Stomach smooth muscle (tissue), 2 donors: ENCODE data around the gene MPPED2.

Source experiments
- H3K27ac ChIP-seq: one replicate; pipeline ENCODE4 v1.7.0; 2013; ENCODE audit warnings: mild to moderate bottlenecking, low read length, inconsistent platforms
- H3K27me3 ChIP-seq, 2 donors: one replicate each; pipeline ENCODE4 v1.7.0; 2013; ENCODE audit warnings: low read length in 2 of 2; ENCODE audit not compliant: insufficient read depth in 2 of 2, control insufficient read depth in 1 of 2
- H3K36me3 ChIP-seq, 2 donors: one replicate each; pipeline ENCODE4 v1.7.0; 2013; ENCODE audit warnings: low read length in 2 of 2; ENCODE audit not compliant: control insufficient read depth in 2 of 2, insufficient read depth in 2 of 2
- H3K4me1 ChIP-seq: one replicate; pipeline ENCODE4 v1.7.0; 2013; ENCODE audit warnings: low read length; ENCODE audit not compliant: control insufficient read depth, insufficient read depth
- H3K4me3 ChIP-seq, 2 donors: one replicate each; pipeline ENCODE4 v1.7.0; 2013; ENCODE audit warnings: low read length in 2 of 2
- H3K9ac ChIP-seq, 2 donors: one replicate each; pipeline ENCODE4 v1.7.0; 2013; ENCODE audit warnings: low read length in 2 of 2, mild to moderate bottlenecking in 1 of 2
- H3K9me3 ChIP-seq, 2 donors: one replicate each; pipeline ENCODE4 v1.7.0; 2013; ENCODE audit warnings: low read length in 2 of 2; ENCODE audit not compliant: control insufficient read depth in 2 of 2
- donor health status: healthy.
- donor health status: Pancreatic carcinoma.

MPPED2 gene

GRCh38 chr11:30422447-30423278 lies 163.5 kb downstream of the MPPED2 start:
- Histone ChIP-seq H3K4me3 (no peak overlapping the region), H3K4me1 (peaks cover 8% of the 10 kb centered on the region), H3K27me3 (no peaks in the 10 kb centered on the region), H3K27ac (no peak overlapping the region), H3K9me3 (no peaks in the 10 kb centered on the region), H3K9ac (no peak overlapping the region), H3K36me3 (no peaks in the 10 kb centered on the region)

DNA sequence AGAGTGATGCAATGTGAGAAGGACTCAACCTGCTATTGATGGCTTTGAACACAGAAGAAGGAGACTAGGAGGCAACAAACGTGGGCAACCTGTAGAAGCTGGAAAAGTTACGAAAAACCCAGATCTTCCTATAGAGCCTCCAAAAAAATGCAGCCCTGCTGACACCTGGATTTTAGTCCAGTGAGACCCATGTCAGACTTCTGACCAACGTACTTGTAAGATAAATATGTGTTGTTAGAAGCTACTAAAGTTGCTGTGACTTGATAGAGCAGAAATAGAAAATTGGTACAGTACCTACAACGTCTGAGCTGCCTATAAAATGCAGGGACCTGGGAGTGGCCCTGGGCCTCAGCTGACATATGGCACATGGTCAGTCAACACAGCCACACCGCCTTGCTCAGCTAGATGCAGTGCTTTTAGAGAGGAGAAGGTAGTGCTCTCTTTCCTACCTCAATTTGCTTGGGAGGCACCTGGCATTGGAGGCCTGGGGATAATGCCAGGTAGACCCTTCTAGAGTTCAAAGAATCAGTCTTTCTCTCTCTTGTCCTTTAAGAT lies 165.8 kb downstream of the MPPED2 start:
- peaks cover 8% of the 10 kb centered on the region for H3K4me1 ChIP-seq
- H3K27me3 ChIP-seq, result no peaks in the 10 kb centered on the region
- no peak overlapping the region for H3K9ac ChIP-seq
- H3K27ac ChIP-seq, result no peak overlapping the region
- no peaks in the 10 kb centered on the region for H3K9me3 ChIP-seq
- no peaks in the 10 kb centered on the region for H3K36me3 ChIP-seq
- H3K4me3 ChIP-seq, result no peak overlapping the region

- H3K27ac ChIP-seq, result no peak overlapping the region
- no peaks in the 10 kb centered on the region for H3K9me3 ChIP-seq
- H3K9ac ChIP-seq, result no peak overlapping the region
- no peaks in the 10 kb centered on the region for H3K4me1 ChIP-seq
- no peaks in the 10 kb centered on the region for H3K36me3 ChIP-seq
- H3K27me3 ChIP-seq, result no peaks in the 10 kb centered on the region
- no peak overlapping the region for H3K4me3 ChIP-seq
Observed at GRCh38 chr11:30414806-30415205, 171.3 kb downstream of the MPPED2 start.

GRCh38 chr11:30414244-30414643 lies 171.9 kb downstream of the MPPED2 start:
- no peak overlapping the region for H3K9ac ChIP-seq
- H3K27ac ChIP-seq, result no peak overlapping the region
- H3K4me1 ChIP-seq, result no peaks in the 10 kb centered on the region
- H3K9me3 ChIP-seq, result no peaks in the 10 kb centered on the region
- H3K27me3 ChIP-seq, result no peaks in the 10 kb centered on the region
- H3K4me3 ChIP-seq, result no peak overlapping the region
- no peaks in the 10 kb centered on the region for H3K36me3 ChIP-seq

- no peaks in the 10 kb centered on the region for H3K4me1 ChIP-seq
- no peaks in the 10 kb centered on the region for H3K9me3 ChIP-seq
- no peaks in the 10 kb centered on the region for H3K36me3 ChIP-seq
- no peak overlapping the region for H3K4me3 ChIP-seq
- H3K27ac ChIP-seq, result no peak overlapping the region
- H3K9ac ChIP-seq, result no peak overlapping the region
- H3K27me3 ChIP-seq, result no peaks in the 10 kb centered on the region
Observed at GRCh38 chr11:30412509-30412908, 173.6 kb downstream of the MPPED2 start.

GRCh38 chr11:30411383-30411782 lies 174.8 kb downstream of the MPPED2 start:
- no peak overlapping the region for H3K4me3 ChIP-seq
- H3K27me3 ChIP-seq, result no peaks in the 10 kb centered on the region

GRCh38 chr11:30406978-30407762 lies 179.0 kb downstream of the MPPED2 start:
- Histone ChIP-seq H3K36me3 (peaks cover 0 to 2% of the 10 kb centered on the region in 2 donors), H3K27ac (no peak overlapping the region), H3K9ac (no peak overlapping the region), H3K4me1 (no peaks in the 10 kb centered on the region), H3K9me3 (no peaks in the 10 kb centered on the region), H3K27me3 (no peaks in the 10 kb centered on the region), H3K4me3 (no peak overlapping the region)

More at GRCh38 chr11:30411383-30411782, 174.8 kb downstream of the MPPED2 start:
- Histone ChIP-seq H3K9me3 (no peaks in the 10 kb centered on the region), H3K36me3 (no peaks in the 10 kb centered on the region), H3K9ac (no peak overlapping the region), H3K4me1 (no peaks in the 10 kb centered on the region), H3K27ac (no peak overlapping the region)

DNA sequence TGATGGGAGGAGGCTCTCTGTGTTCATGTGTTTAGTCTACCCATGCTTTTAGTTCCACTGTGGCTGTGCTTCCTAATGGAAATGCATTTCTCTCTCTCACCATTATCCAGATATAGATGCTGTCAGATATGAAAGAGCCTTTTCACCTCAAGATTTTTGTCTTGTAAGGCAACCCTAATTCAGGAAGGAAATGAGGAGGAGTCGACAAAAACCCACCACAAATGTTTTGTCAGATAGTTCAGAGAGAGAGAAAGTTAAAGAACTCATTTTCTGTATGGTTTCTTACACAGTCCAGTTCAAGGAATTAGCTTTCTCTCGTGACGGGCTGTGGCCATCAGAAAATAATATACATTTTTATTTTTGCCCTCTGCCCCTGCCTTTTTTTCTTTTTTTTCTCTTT lies 180.8 kb downstream of the MPPED2 start:
- H3K36me3 ChIP-seq, result peaks cover 0 to 2% of the 10 kb centered on the region in 2 donors
- no peaks in the 10 kb centered on the region for H3K9me3 ChIP-seq
- H3K4me1 ChIP-seq, result no peaks in the 10 kb centered on the region
- no peak overlapping the region for H3K4me3 ChIP-seq
- H3K27me3 ChIP-seq, result no peaks in the 10 kb centered on the region
- no peak overlapping the region for H3K9ac ChIP-seq
- H3K27ac ChIP-seq, result no peak overlapping the region

- Histone ChIP-seq H3K27me3 (no peaks in the 10 kb centered on the region), H3K36me3 (peaks cover 0 to 2% of the 10 kb centered on the region in 2 donors), H3K9ac (no peak overlapping the region), H3K27ac (no peak overlapping the region), H3K9me3 (no peaks in the 10 kb centered on the region), H3K4me3 (no peak overlapping the region), H3K4me1 (no peaks in the 10 kb centered on the region)
Observed at GRCh38 chr11:30404136-30404535, 182.0 kb downstream of the MPPED2 start.

GRCh38 chr11:30395751-30396150 lies 190.4 kb downstream of the MPPED2 start:
- Histone ChIP-seq H3K27me3 (no peaks in the 10 kb centered on the region), H3K9ac (no peak overlapping the region), H3K36me3 (no peaks in the 10 kb centered on the region), H3K4me3 (no peak overlapping the region), H3K27ac (no peak overlapping the region), H3K9me3 (no peaks in the 10 kb centered on the region), H3K4me1 (no peaks in the 10 kb centered on the region)
